GM21367 (cell line): ENCODE data around the gene KCNJ15.
"Not testable (repeated sequence)": the region's sequence is repeated elsewhere in the genome, so short reads cannot be mapped to it uniquely, and the experiment has no call there.

Experiments used
- ATAC-seq: cut with Tn5 transposase; IDR thresholded peaks from one replicate; pipeline ENCODE4 v1.9.1; 2021; ENCODE audit not compliant: unreplicated experiment

Gene KCNJ15

DNA sequence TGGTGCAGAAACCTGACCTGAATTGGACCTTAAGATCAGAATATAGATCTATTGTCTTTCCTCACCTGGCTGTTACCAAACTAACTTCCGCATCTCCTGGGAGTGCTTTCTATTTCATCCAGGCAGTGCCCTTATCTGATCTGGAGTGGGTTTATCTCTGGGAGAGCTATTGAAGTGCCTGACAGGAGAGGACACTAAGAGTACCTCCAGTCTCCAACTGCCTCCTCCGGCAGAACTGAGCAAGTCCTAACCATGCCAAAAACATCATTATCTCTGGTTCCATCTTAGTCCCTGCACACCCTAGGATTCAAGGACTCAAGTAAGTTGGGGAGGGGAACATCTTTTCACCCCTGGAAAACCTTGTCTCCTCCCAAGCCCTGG lies 12.4 kb upstream of the KCNJ15 start:
- ATAC-seq: no peak

- no peak for ATAC-seq
These were observed 11.6 kb upstream of the KCNJ15 start for GRCh38 chr21:38244885-38245869.

- no peak for ATAC-seq
These were observed 10.3 kb upstream of the KCNJ15 start for GRCh38 chr21:38246511-38246910.

DNA sequence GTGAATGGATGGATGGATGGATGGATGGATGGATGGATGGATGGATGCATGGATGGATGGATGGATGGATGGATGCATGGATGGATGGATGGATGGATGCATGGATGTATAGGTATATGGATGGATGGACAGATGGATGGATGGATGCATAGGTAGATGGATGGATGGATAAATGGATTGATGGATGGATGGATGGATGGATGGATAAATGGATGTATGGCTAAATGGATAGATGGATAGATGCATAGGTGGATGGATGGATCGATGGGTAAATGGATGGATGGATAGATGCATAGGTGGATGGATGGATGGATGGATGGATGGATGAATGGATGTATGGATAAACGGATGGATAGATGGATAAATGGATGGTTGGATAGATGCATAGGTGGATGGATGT lies 9.7 kb upstream of the KCNJ15 start:
- not testable (repeated sequence) for ATAC-seq

DNA sequence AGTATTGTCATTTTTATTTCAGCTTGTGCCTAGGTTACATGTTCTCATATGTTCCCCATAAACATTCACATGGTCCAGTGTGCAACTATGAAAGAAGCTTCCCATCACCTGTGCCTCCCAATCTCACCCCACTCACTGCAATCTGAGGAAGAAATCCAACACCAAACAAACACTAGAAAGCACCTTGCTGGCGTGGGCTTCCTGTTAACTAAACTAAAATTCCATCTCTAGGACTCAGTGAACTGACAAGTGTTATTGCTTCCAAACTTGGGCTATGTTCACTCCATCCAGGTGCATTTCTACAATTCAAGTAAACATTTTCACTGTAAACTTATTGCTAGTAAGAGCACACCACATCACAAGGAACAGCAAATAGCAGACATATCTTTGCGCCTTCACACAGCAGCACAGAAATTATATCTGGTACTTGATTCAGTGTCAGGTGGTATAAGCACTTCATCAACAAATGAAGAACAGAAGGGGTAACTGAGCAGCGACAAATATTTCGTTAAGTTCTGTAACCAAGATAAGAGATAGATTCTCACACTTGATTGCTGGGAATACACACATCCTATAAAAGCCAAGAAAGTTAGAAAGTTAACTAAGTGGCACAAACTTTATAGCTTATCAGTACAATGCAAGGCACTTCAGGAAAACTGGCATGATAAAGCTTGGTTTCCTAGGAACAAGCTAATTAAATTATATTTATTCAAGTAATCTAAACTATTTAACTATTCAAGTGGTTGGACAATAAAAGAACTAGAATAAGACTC lies 8.9 kb upstream of the KCNJ15 start:
- no peak for ATAC-seq

GRCh38 chr21:38249256-38249655 lies 7.5 kb upstream of the KCNJ15 start:
- no peak for ATAC-seq

- ATAC-seq: no peak
These were observed 7.0 kb upstream of the KCNJ15 start for GRCh38 chr21:38249696-38250278.

- no peak for ATAC-seq
These were observed 5.8 kb upstream of the KCNJ15 start for GRCh38 chr21:38250991-38251418.

- no peak for ATAC-seq
These were observed 1.8 kb upstream of the KCNJ15 start for GRCh38 chr21:38254970-38255369.

GRCh38 chr21:38255571-38256117 lies 1.1 kb upstream of the KCNJ15 start:
- no peak for ATAC-seq

GRCh38 chr21:38257667-38258066 lies 876 bp downstream of the KCNJ15 start:
- no peak for ATAC-seq

DNA sequence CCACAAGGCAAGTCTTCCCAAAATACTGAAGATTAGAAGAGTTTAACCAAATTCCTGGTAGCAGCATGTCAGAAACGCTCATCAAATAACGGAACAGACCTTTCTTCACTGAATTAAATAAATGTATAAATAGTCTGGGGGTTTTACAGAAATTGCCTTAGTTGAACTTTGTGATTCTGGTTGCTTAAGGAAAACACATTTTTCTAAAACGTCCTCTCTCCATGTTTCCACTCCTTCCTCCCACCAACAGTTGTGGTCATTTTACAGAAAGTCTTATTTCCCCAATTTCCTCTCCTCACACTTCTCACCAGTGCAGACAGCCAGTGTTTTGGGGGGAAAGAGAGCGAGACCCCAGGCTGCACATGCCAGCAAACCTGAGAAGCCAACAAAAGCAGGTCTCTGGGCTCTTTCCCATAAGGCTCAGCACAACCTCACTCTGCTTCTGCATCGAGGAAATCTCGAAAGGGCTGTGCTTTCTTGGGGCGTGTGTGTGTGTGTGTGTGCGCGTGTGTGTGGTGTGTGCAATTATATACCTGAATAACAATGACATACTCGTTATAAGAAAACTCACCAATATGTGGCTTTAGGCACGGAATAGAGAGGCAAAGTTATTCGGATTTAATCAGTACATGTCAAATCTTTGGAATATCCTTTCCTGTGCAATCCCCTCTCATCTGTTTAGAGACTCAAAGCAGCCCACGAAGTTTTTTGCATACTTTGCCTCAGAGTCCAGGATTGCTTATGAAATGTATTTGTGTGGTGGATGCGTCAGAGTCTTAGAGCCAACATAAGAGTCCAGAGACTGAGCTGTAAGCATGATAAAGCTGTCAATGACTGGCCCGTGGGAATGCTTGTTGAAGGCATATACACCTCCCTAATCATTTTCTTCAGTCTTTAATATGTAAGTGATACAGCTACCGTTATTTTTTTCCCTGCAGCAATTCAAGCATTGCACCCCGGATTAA lies 2.0 kb downstream of the KCNJ15 start:
- no peak for ATAC-seq

DNA sequence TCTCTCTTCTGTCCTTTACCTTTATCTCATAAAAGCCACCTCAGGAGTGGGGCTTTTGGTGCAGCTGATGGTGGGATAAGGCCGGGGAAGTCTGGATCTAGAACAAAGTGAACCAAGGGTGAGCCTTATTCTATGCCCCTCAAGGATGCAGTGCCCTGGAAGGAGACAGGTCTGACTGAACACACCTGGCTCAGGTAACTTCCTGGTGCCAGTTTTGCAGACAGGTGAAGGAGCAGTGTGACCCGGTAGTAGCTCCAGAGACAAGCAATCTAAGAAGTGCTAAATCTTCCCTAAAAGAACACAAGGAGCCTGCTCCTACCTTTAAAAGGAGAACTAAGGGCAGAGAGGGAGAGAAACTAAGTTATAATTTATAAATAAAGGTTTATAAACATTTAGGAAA lies 2.9 kb downstream of the KCNJ15 start:
- ATAC-seq: no peak

- no peak for ATAC-seq
These were observed 3.6 kb downstream of the KCNJ15 start for GRCh38 chr21:38260426-38260825.

GRCh38 chr21:38261851-38262250 lies 5.1 kb downstream of the KCNJ15 start:
- ATAC-seq: no peak

GRCh38 chr21:38263493-38263892 lies 6.7 kb downstream of the KCNJ15 start:
- no peak for ATAC-seq

GRCh38 chr21:38264571-38264970 lies 7.8 kb downstream of the KCNJ15 start:
- ATAC-seq: no peak

DNA sequence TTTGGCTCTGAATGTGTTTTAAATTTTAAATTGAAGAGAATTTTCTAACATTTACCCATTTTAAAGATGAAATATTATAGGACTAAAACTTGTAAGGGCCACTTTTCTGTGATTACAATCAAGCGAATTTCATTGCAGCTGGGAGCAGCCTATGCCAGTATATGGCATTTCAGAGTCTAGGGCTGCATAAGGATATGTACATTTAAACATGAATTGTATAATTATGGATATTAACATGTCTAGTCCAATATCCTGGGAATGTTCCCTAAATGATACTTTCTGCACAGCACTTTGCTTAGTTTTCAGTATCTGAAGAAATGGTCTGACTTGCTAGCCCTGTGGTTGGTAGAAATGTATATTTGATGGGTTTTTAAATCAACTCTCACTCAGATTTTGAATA lies 8.4 kb downstream of the KCNJ15 start:
- no peak for ATAC-seq

DNA sequence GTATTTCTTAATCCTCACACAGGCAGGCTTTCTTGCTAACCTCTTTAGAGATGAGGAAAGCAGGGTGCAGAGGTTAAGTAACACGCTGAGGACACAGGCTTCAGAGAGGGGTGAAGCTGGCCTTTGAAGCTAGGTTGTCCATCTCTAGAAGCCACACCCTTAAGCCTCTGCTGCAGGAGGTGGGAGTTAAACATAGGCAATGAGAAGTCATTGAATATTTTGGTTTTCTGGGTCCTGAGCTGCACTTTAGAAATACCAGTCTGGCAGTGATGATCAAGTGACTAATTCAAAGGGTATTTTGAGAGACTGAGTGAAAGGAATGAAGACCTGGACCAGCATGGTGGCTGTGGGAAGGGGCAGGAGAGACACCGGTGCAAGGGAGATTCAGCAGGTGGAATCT lies 9.9 kb downstream of the KCNJ15 start:
- no peak for ATAC-seq

- ATAC-seq: no peak
These were observed 10.5 kb downstream of the KCNJ15 start for GRCh38 chr21:38267136-38267755.
